GM19023 (cell line): ENCODE data around the gene RASD2.
"Not testable (repeated sequence)": the region's sequence is repeated elsewhere in the genome, so short reads cannot be mapped to it uniquely, and the experiment has no call there.

Source experiments
- ATAC-seq: cut with Tn5 transposase; IDR thresholded peaks from one replicate; pipeline ENCODE4 v1.9.1; 2021; ENCODE audit warnings: mild to moderate bottlenecking, moderate library complexity; ENCODE audit not compliant: unreplicated experiment

The RASD2 gene

GRCh38 chr22:35540595-35541253 is at the start of gene RASD2:
Gene RASD2, plus strand, starts transcription at chr22:35540831. Its CDS starts 5,979 bp downstream, at chr22:35546810.
- peak; percentile 8 for ATAC-seq

GRCh38 chr22:35491061-35491907 is 49.3 kb upstream of the RASD2 start:
- not testable (repeated sequence) for ATAC-seq

GRCh38 chr22:35491908-35492380 is 48.7 kb upstream of the RASD2 start:
- ATAC-seq, result no peak

- no peak for ATAC-seq
Measured at GRCh38 chr22:35493074-35493473, 47.6 kb upstream of the RASD2 start.

GRCh38 chr22:35495711-35496110 is 44.9 kb upstream of the RASD2 start:
- not testable (repeated sequence) for ATAC-seq

- ATAC-seq, result no peak
Measured at GRCh38 chr22:35496768-35497312, 43.8 kb upstream of the RASD2 start.

GRCh38 chr22:35498026-35498800 is 42.4 kb upstream of the RASD2 start:
- no peak for ATAC-seq

GRCh38 chr22:35502836-35503235 is 37.8 kb upstream of the RASD2 start:
- ATAC-seq, result no peak

GRCh38 chr22:35505399-35506258 is 35.0 kb upstream of the RASD2 start:
- no peak for ATAC-seq

- no peak for ATAC-seq
Measured at GRCh38 chr22:35506259-35506570, 34.4 kb upstream of the RASD2 start.

- ATAC-seq, result not testable (repeated sequence)
Measured at GRCh38 chr22:35507851-35508250, 32.8 kb upstream of the RASD2 start.

- ATAC-seq, result no peak
Measured at GRCh38 chr22:35509451-35509850, 31.2 kb upstream of the RASD2 start.

- no peak for ATAC-seq
Measured at GRCh38 chr22:35509960-35510359, 30.7 kb upstream of the RASD2 start.

GRCh38 chr22:35510481-35510934 is 30.1 kb upstream of the RASD2 start:
- ATAC-seq, result no peak

GRCh38 chr22:35510951-35511350 is 29.7 kb upstream of the RASD2 start:
- ATAC-seq, result no peak

- ATAC-seq, result no peak
Measured at GRCh38 chr22:35514366-35514765, 26.3 kb upstream of the RASD2 start.

- ATAC-seq, result not testable (repeated sequence)
Measured at GRCh38 chr22:35515952-35516351, 24.7 kb upstream of the RASD2 start.

GRCh38 chr22:35516723-35517122 is 23.9 kb upstream of the RASD2 start:
- ATAC-seq, result no peak

- no peak for ATAC-seq
Measured at GRCh38 chr22:35517207-35517606, 23.4 kb upstream of the RASD2 start.
